OCI-LY3 (cell line): Measurements from ENCODE around the gene SLC26A11.

Source experiments
- H2AFZ ChIP-seq: fragments of 200-600, 300-600 bp; shearing (Covaris generic); 2 replicates; pipeline ENCODE4 v1.6.0; 2014; ENCODE audit warnings: antibody characterized with exemption, low read depth, low read length
- H3K27ac ChIP-seq: fragments of 200-600, 300-600 bp; sonication (generic); 2 replicates; pipeline ENCODE4 v1.5.1; 2014; ENCODE audit warnings: mild to moderate bottlenecking, low read length, moderate library complexity, mixed read lengths
- H3K27me3 ChIP-seq: fragments of 200-600, 300-600 bp; sonication (generic); 2 replicates; pipeline ENCODE4 v1.6.1; 2014; ENCODE audit warnings: low read depth, low read length, mixed read lengths
- H3K36me3 ChIP-seq: fragments of 200-600, 300-600 bp; sonication (generic); replicated peaks from 2 replicates; pipeline ENCODE3; 2014; ENCODE audit warnings: low read depth, low read length, mixed read lengths
- H3K4me1 ChIP-seq: fragments of 300-600, 200-600 bp; sonication (generic); 2 replicates; pipeline ENCODE4 v1.6.1; 2014; ENCODE audit warnings: low read length, mixed read lengths
- H3K4me2 ChIP-seq: fragments of 200-600, 300-600 bp; sonication (generic); 2 replicates; pipeline ENCODE4 v1.6.1; 2014; ENCODE audit warnings: low read length, mixed read lengths
- H3K4me3 ChIP-seq: fragments of 300-600, 200-600 bp; sonication (generic); 2 replicates; pipeline ENCODE4 v1.5.1; 2014; ENCODE audit warnings: antibody characterized with exemption, mild to moderate bottlenecking, low read length, moderate library complexity
- H3K79me2 ChIP-seq: fragments of 300-600, 200-600 bp; shearing (Covaris generic); 2 replicates; pipeline ENCODE4 v1.6.1; 2014; ENCODE audit warnings: mild to moderate bottlenecking, low read length, mixed read lengths
- H3K9ac ChIP-seq: fragments of 300-600, 200-600 bp; shearing (Covaris generic); 2 replicates; pipeline ENCODE4 v1.6.0; 2014; ENCODE audit warnings: mild to moderate bottlenecking, low read length, moderate library complexity
- H3K9me3 ChIP-seq: fragments of 200-600, 300-600 bp; shearing (Covaris generic); 2 replicates; pipeline ENCODE4 v1.6.1; 2014; ENCODE audit warnings: low read length, mixed read lengths; ENCODE audit not compliant: insufficient read depth
- H4K20me1 ChIP-seq: fragments of 200-600, 300-600 bp; sonication (generic); 2 replicates; pipeline ENCODE4 v1.6.1; 2016; ENCODE audit warnings: low read length, mixed read lengths; ENCODE audit not compliant: insufficient read depth
- CTCF ChIP-seq: fragments of 200-600, 300-600 bp; sonication (generic); IDR thresholded peaks from 2 replicates; pipeline ENCODE4 v1.5.1; 2014; ENCODE audit warnings: antibody characterized with exemption, low read length, low read depth
- EZH2phosphoT487 ChIP-seq: fragments of 200-600 bp; shearing (Covaris generic); IDR thresholded peaks from 2 replicates; pipeline ENCODE4 v1.6.1; 2018; ENCODE audit warnings: antibody characterized with exemption, mixed run types, low read depth

SLC26A11 gene

GRCh38 chr17:80190716-80191115 lies 29.5 kb upstream of the SLC26A11 start:
- Histone ChIP-seq H3K36me3 (no peaks in the 10 kb centered on the region), H3K4me1 (no peaks in the 10 kb centered on the region), H3K27me3 (no peaks in the 10 kb centered on the region), H3K9ac (no peak overlapping the region), H3K27ac (no peak overlapping the region), H3K4me3 (no peak overlapping the region), H3K9me3 (no peaks in the 10 kb centered on the region), H3K4me2 (no peak overlapping the region), H4K20me1 (no peaks in the 10 kb centered on the region), H3K79me2 (no peaks in the 10 kb centered on the region), H2AFZ (no peak overlapping the region)
- TF ChIP-seq EZH2phosphoT487 (no peak), CTCF (no peak)

GRCh38 chr17:80191192-80191591 lies 29.0 kb upstream of the SLC26A11 start:
- H3K4me2 ChIP-seq = no peak overlapping the region
- H3K36me3 ChIP-seq = no peaks in the 10 kb centered on the region
- H3K9me3 ChIP-seq = no peaks in the 10 kb centered on the region
- no peak overlapping the region for H3K27ac ChIP-seq
- H3K4me3 ChIP-seq = no peak overlapping the region
- no peaks in the 10 kb centered on the region for H3K79me2 ChIP-seq
- H3K27me3 ChIP-seq = no peaks in the 10 kb centered on the region
- no peaks in the 10 kb centered on the region for H3K4me1 ChIP-seq
- H3K9ac ChIP-seq = no peak overlapping the region
- H2AFZ ChIP-seq = no peak overlapping the region
- no peaks in the 10 kb centered on the region for H4K20me1 ChIP-seq
- no peak for TF ChIP-seq CTCF
- no peak for TF ChIP-seq EZH2phosphoT487

GRCh38 chr17:80191865-80192661 lies 28.2 kb upstream of the SLC26A11 start:
- no peak overlapping the region for H3K9ac ChIP-seq

GRCh38 chr17:80195141-80195540 lies 25.1 kb upstream of the SLC26A11 start:
- H3K79me2 ChIP-seq = no peaks in the 10 kb centered on the region
- no peak overlapping the region for H3K27ac ChIP-seq
- no peaks in the 10 kb centered on the region for H3K36me3 ChIP-seq
- no peak overlapping the region for H3K4me3 ChIP-seq
- H3K9me3 ChIP-seq = no peaks in the 10 kb centered on the region
- no peak overlapping the region for H3K9ac ChIP-seq
- no peaks in the 10 kb centered on the region for H3K27me3 ChIP-seq
- TF ChIP-seq CTCF = no peak
- no peak overlapping the region for H3K4me2 ChIP-seq
- H3K4me1 ChIP-seq = no peaks in the 10 kb centered on the region
- H4K20me1 ChIP-seq = no peaks in the 10 kb centered on the region
- H2AFZ ChIP-seq = no peak overlapping the region

More at GRCh38 chr17:80191865-80192661, 28.2 kb upstream of the SLC26A11 start:
- TF ChIP-seq CTCF (no peak), EZH2phosphoT487 (no peak)
- no peaks in the 10 kb centered on the region for H3K4me1 ChIP-seq
- no peak overlapping the region for H3K27ac ChIP-seq
- H3K4me2 ChIP-seq = no peak overlapping the region
- H3K4me3 ChIP-seq = no peak overlapping the region
- no peak overlapping the region for H2AFZ ChIP-seq
- H3K79me2 ChIP-seq = no peaks in the 10 kb centered on the region
- no peaks in the 10 kb centered on the region for H3K36me3 ChIP-seq
- H3K27me3 ChIP-seq = no peaks in the 10 kb centered on the region
- H4K20me1 ChIP-seq = no peaks in the 10 kb centered on the region
- no peaks in the 10 kb centered on the region for H3K9me3 ChIP-seq
